HFF-Myc (cell line): ENCODE data around the gene TBC1D5.
"Not testable (repeated sequence)": the region's sequence is repeated elsewhere in the genome, so short reads cannot be mapped to it uniquely, and the experiment has no call there.

Source experiments
- DNase-seq: peaks from one replicate; pipeline ENCODE4 v3.0.0-alpha.2; 2011; ENCODE audit warnings: low read depth; ENCODE audit errors: extremely low read depth
- H3K4me3 ChIP-seq: replicated peaks from 2 replicates; pipeline ENCODE4 v1.5.1; 2011; ENCODE audit warnings: low read depth, mild to moderate bottlenecking, control low read depth, low read length
- CTCF ChIP-seq: IDR thresholded peaks from 2 replicates; pipeline ENCODE4 v1.5.1; 2012; ENCODE audit warnings: mild to moderate bottlenecking, low read depth, low read length, control low read depth; ENCODE audit errors: missing control alignments

TBC1D5 gene

GRCh38 chr3:17717411-17717810, 25.0 kb downstream of the TBC1D5 start:
- TF ChIP-seq CTCF, result no peak
- no peak overlapping the region for H3K4me3 ChIP-seq
- no peak for DNase-seq

- DNase-seq, result no peak
- no peak for TF ChIP-seq CTCF
- no peak overlapping the region for H3K4me3 ChIP-seq
Measured at GRCh38 chr3:17714473-17714872, 28.0 kb downstream of the TBC1D5 start.

- H3K4me3 ChIP-seq, result no peak overlapping the region
- no peak for TF ChIP-seq CTCF
- no peak for DNase-seq
Measured at GRCh38 chr3:17709236-17709810, 33.1 kb downstream of the TBC1D5 start.

- no peak overlapping the region for H3K4me3 ChIP-seq
- no peak for DNase-seq
- no peak for TF ChIP-seq CTCF
Measured at GRCh38 chr3:17707813-17708543, 34.5 kb downstream of the TBC1D5 start.

GRCh38 chr3:17705991-17706390, 36.4 kb downstream of the TBC1D5 start:
- not testable (repeated sequence) for H3K4me3 ChIP-seq, DNase-seq

- DNase-seq, H3K4me3 ChIP-seq: not testable (repeated sequence)
Measured at GRCh38 chr3:17699815-17700214, 42.6 kb downstream of the TBC1D5 start.

GRCh38 chr3:17695665-17696064, 46.8 kb downstream of the TBC1D5 start:
- DNase-seq, result not testable (repeated sequence)

GRCh38 chr3:17693670-17693999, 48.8 kb downstream of the TBC1D5 start:
- not testable (repeated sequence) for DNase-seq, H3K4me3 ChIP-seq

More at GRCh38 chr3:17695665-17696064, 46.8 kb downstream of the TBC1D5 start:
- not testable (repeated sequence) for H3K4me3 ChIP-seq

- H3K4me3 ChIP-seq, DNase-seq: not testable (repeated sequence)
Measured at GRCh38 chr3:17692846-17693669, 49.4 kb downstream of the TBC1D5 start.
